K562 (cell line): ENCODE data around the gene GARIN5B. TPM values are rescaled to one million over a fixed set of nuclear protein-coding genes. Genes with fewer than 3 reads are reported as not detected.
A peak's percentile ranks its signal among the peaks of the same experiment; 100 is the strongest.

Source experiments
- DMBX1 ChIP-seq: fragments of 250-450 bp; sonication (Bioruptor Pico); IDR thresholded peaks from 2 replicates; pipeline ENCODE4 v1.8.0; 2022; ENCODE audit warnings: inconsistent platforms, mild to moderate bottlenecking, moderate library complexity, borderline replicate concordance
- EGR1 ChIP-seq: fragments of 450-650 bp; conservative IDR thresholded peaks from 2 replicates; pipeline ENCODE4 v1.6.1; 2017; ENCODE audit warnings: mild to moderate bottlenecking
- HES1 ChIP-seq: fragments of 450-650 bp; IDR thresholded peaks from 2 replicates; pipeline ENCODE4 v1.6.1; 2016; ENCODE audit warnings: low read depth, mild to moderate bottlenecking, moderate library complexity
- KDM1A ChIP-seq, 2 experiments: fragments of 450-650 bp; IDR thresholded peaks; 2 replicates each; pipeline ENCODE4 v1.6.1; 2016; ENCODE audit warnings: mild to moderate bottlenecking in 2 of 2
- NONO ChIP-seq, 2 experiments: fragments of 200-400 bp in 1 of 2; fragments of 450-650 bp in 1 of 2; formaldehyde crosslinking in 1 of 2; IDR thresholded peaks; 2 replicates each; pipeline ENCODE4 v1.6.1; 2017; ENCODE audit warnings: low read depth in 2 of 2, mild to moderate bottlenecking in 2 of 2, moderate library complexity in 2 of 2, low read length in 1 of 2
- NR4A1 ChIP-seq, 2 experiments: fragments of 250-450 bp in 1 of 2; fragments of 450-650 bp in 1 of 2; sonication (Bioruptor Pico) in 1 of 2; IDR thresholded peaks; 2 replicates each; pipeline versions ENCODE4 v1.4.0 to v1.6.1; 2016 to 2020; ENCODE audit warnings: mild to moderate bottlenecking in 2 of 2, missing compliant biosample characterization in 1 of 2, missing genetic modification characterization in 1 of 2, moderate library complexity in 1 of 2
- SMARCB1 ChIP-seq: IDR thresholded peaks from 2 replicates; pipeline ENCODE4 v1.6.1; 2011; ENCODE audit warnings: improper control_type of control experiment, low read depth; ENCODE audit not compliant: insufficient read length
- SMARCC2 ChIP-seq: fragments of 450-650 bp; IDR thresholded peaks from 2 replicates; pipeline ENCODE4 v1.6.1; 2017; ENCODE audit warnings: antibody characterized with exemption, moderate library complexity, mild to moderate bottlenecking, low read depth
- SREBF2 ChIP-seq: sonication (generic); formaldehyde crosslinking; IDR thresholded peaks from 2 replicates; pipeline ENCODE4 v1.4.0; 2020; ENCODE audit warnings: mild to moderate bottlenecking, missing genetic modification reagents
- TEAD2 ChIP-seq: fragments of 450-650 bp; IDR thresholded peaks from 2 replicates; pipeline ENCODE4 v1.6.1; 2016; ENCODE audit warnings: missing genetic modification characterization, control low read depth, missing compliant biosample characterization
- ZBTB1 ChIP-seq: sonication (generic); formaldehyde crosslinking; IDR thresholded peaks from 2 replicates; pipeline ENCODE4 v1.8.1; 2023; ENCODE audit warnings: missing genetic modification reagents, low read depth, mild to moderate bottlenecking, borderline replicate concordance
- ZFX ChIP-seq: sonication (generic); formaldehyde crosslinking; IDR thresholded peaks from 2 replicates; pipeline ENCODE4 v1.8.0; 2022; ENCODE audit warnings: mild to moderate bottlenecking, missing genetic modification reagents, moderate library complexity
- ZNF175 ChIP-seq: fragments of 200-800 bp; sonication (Bioruptor generic); IDR thresholded peaks from 2 replicates; pipeline ENCODE4 v1.6.1; 2016; ENCODE audit warnings: low read depth, mild to moderate bottlenecking, missing genetic modification characterization, missing compliant biosample characterization
- ZNF586 ChIP-seq: fragments of 450-650 bp; formaldehyde crosslinking; conservative IDR thresholded peaks from 2 replicates; pipeline ENCODE4 v1.4.0; 2020; ENCODE audit warnings: mild to moderate bottlenecking, moderate library complexity
- polyA plus RNA-seq, 8 experiments: library from polyadenylated mRNA; depleted of rRNA in 4 of 8; stranded (reverse) in 5 of 8; unstranded in 3 of 8; fragments of >200 nt; fragmentation: Nextera tagmentation in 2 of 8; fragmentation: Illumina TruSeq in 1 of 8; extraction: Ambion mirVana in 2 of 8; extraction: Trizol in 1 of 8; gene quantifications; 2 replicates each; pipeline versions ENCODE4 v1.2.1 to v1.2.3, GENCODE V29; 2011 to 2014; ENCODE audit warnings: inconsistent platforms in 1 of 8, missing spikeins in 1 of 8
- total RNA-seq, 7 experiments: library from RNA; depleted of rRNA in 6 of 7; stranded (reverse); fragments of >200 nt in 6 of 7; fragmentation: Illumina TruSeq in 2 of 7; extraction: Trizol in 2 of 7; gene quantifications; 2 replicates each; pipeline versions ENCODE4 v1.2.1 to v1.2.3, GENCODE V29; 2011 to 2021; ENCODE audit warnings: low replicate concordance in 1 of 7
- TF ChIP-seq, protein P1 (sequence below): fragments of 150-350 bp; conservative IDR thresholded peaks from 2 replicates; pipeline ENCODE4 v1.6.1; 2014; ENCODE audit warnings: low read length

Gene GARIN5B
- total and polyA plus RNA-seq, 9 of the 15 experiments (the other 6 are each of a cell fraction or from before 2014, with no cell fraction given) = not detected

DNA sequence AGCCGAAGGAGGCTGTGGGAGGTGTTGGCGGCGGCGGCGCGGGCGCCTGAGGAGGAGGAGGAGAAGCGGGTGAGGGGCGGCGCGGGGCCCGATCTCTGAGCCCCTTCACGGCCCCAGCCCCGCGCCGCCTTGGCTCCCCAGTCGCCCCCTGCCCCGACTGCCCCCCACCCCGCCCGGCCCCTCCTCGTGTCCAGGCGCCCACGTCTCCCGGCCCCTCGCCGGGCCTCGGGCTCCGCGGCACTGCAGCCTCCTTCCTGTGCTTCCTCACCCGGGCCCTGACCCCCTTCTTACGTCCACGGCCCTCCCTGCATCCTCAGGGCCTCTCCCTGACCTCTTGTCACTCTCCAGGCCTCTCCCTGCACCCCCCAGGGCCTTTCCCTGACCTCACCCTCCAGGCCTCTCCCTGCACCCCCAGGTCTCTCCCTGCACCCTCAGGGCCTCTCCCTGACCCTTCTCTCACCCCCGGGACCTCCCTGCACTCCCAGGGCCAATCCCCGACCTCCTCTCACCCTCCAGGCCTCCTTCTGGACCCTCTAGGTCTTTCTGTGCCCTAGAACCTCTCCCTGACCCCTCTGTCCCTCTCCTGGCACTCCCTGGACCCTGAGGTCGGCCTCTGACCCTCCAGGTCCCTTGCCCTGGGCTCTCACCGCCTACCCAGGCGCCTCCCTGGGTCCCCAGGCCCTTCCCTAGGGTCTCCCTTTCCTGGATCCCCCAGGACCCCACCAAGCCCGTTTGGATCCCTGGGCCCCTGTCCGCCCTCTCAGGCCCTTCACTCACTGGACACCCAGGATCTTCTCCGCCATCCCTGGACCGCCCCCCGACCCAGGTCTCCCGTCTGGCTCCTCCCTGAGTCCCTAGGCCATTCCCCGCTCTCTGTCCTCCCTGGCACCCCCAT is 22.9 kb downstream of the GARIN5B start (continued):
- TF ChIP-seq SREBF2 (no peak), ZNF175 (CRISPR knock-in tag) (no peak), NONO (IDR thresholded peaks at IDR 0.05; ENCODE audit: low read depth in 2 of 2, low read length in 1 of 2) (no peak), NR4A1 (CRISPR knock-in tag; IDR thresholded peaks at IDR 0.05) (no peak), NR4A1 (tag; IDR thresholded peaks at IDR 0.05) (no peak), SMARCC2 (no peak), TEAD2 (tag) (no peak), ZBTB1 (CRISPR knock-in tag) (no peak; the same call in 1 of the 2 replicates), DMBX1 (CRISPR knock-in tag) (no peak), ZNF586 (CRISPR knock-in tag) (no peak), ZFX (CRISPR knock-in tag) (peak; percentile 68; the same call in 1 of the 2 replicates), KDM1A (IDR thresholded peaks at IDR 0.05) (no peak), HES1 (no peak), SMARCB1 (no peak), EGR1 (peak; percentile 73; the same call in 1 of the 2 replicates)
- TF ChIP-seq, protein P1, sequence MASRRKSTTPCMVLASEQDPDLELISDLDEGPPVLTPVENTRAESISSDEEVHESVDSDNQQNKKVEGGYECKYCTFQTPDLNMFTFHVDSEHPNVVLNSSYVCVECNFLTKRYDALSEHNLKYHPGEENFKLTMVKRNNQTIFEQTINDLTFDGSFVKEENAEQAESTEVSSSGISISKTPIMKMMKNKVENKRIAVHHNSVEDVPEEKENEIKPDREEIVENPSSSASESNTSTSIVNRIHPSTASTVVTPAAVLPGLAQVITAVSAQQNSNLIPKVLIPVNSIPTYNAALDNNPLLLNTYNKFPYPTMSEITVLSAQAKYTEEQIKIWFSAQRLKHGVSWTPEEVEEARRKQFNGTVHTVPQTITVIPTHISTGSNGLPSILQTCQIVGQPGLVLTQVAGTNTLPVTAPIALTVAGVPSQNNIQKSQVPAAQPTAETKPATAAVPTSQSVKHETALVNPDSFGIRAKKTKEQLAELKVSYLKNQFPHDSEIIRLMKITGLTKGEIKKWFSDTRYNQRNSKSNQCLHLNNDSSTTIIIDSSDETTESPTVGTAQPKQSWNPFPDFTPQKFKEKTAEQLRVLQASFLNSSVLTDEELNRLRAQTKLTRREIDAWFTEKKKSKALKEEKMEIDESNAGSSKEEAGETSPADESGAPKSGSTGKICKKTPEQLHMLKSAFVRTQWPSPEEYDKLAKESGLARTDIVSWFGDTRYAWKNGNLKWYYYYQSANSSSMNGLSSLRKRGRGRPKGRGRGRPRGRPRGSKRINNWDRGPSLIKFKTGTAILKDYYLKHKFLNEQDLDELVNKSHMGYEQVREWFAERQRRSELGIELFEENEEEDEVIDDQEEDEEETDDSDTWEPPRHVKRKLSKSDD = no peak
